Right lobe of liver (tissue), 6 donors: ENCODE data around the gene SLC25A38. TPM values are rescaled to one million over a fixed set of nuclear protein-coding genes. Genes with fewer than 3 reads are reported as not detected.

ENCODE experiments used
- ATAC-seq, 4 donors: fragments of 200-7000 bp; cut with Tn5 transposase; one replicate each; pipeline ENCODE4 v1.9.1; 2020; ENCODE audit warnings: mild to moderate bottlenecking in 4 of 4, moderate library complexity in 4 of 4
- DNase-seq, 3 donors: peaks; one replicate each; pipeline ENCODE4 v3.0.0-alpha.2; 2020
- H3K27ac ChIP-seq, 3 donors: fragments of 200-600 bp; one replicate each; pipeline ENCODE4 v1.8.0; 2022
- H3K27me3 ChIP-seq, 2 donors: fragments of 200-600 bp; one replicate each; pipeline ENCODE4 v1.8.0; 2022
- H3K36me3 ChIP-seq, 4 donors: fragments of 200-600 bp; sonication (generic) in 1 of 4; one replicate each; pipeline versions ENCODE4 v1.5.1 to v1.8.0; 2017 to 2022; ENCODE audit warnings: control low read depth in 1 of 4
- H3K4me1 ChIP-seq, 4 donors: fragments of 200-600 bp; sonication (generic) in 1 of 4; one replicate each; pipeline versions ENCODE4 v1.5.1 to v1.8.0; 2017 to 2022; ENCODE audit warnings: control low read depth in 1 of 4
- H3K4me3 ChIP-seq, 3 donors: fragments of 200-600 bp; one replicate each; pipeline ENCODE4 v1.8.0; 2022
- H3K9me3 ChIP-seq, 4 donors: fragments of 200-600 bp; sonication (generic) in 1 of 4; one replicate each; pipeline versions ENCODE4 v1.5.1 to v1.8.0; 2017 to 2022; ENCODE audit warnings: control low read depth in 1 of 4
- POLR2A ChIP-seq: fragments of 450-650 bp; IDR thresholded peaks from one replicate; pipeline ENCODE4 v1.6.1; 2017; ENCODE audit warnings: antibody characterized with exemption, mild to moderate bottlenecking
- WGBS: methylation state at CpG from one replicate; pipeline ENCODE4 v1.1.6; 2018; ENCODE audit warnings: low coverage, low lambda C conversion rate; ENCODE audit not compliant: insufficient coverage; ENCODE audit errors: missing lambda C conversion rate; 5-methylcytosine and 5-hydroxymethylcytosine counted together
- intact Hi-C, 2 donors: fragments of 100-400 bp; cut with DNase I; formaldehyde crosslinking; loops; one replicate each; pipeline versions ENCODE4 v1.11.2 to v1.14.1; 2022
- total RNA-seq, 6 experiments: library from RNA; depleted of rRNA in 2 of 6; stranded (reverse); fragments of >200 nt in 2 of 6; fragmentation: NEBNext Ultra II Directional in 3 of 6; extraction: Animal tissue kit (Norgen Biotek cat#: 25700) in 3 of 6; gene quantifications; one replicate each; pipeline versions ENCODE4 v1.1.0 to v1.2.4, GENCODE V29; 2016 to 2023
- TF ChIP-seq, protein P1 (sequence below), 4 donors: fragments of 200-600 bp in 3 of 4; fragments of 450-650 bp in 1 of 4; IDR thresholded peaks; one replicate each; pipeline versions ENCODE4 v1.5.1 to v1.8.0; 2016 to 2022; ENCODE audit warnings: antibody characterized with exemption in 4 of 4, mild to moderate bottlenecking in 2 of 4
- donor health status: DM: no; HTN: yes; CAD: no.
- donor health status: DM: no; HTN: no; CAD: no.
- donor health status: DM: no; HTN: no; CAD: no.
- donor health status: DM: no; HTN: yes; CAD: no.
- donor health status: DM: no; HTN: yes; CAD: no.

Gene SLC25A38
- total RNA-seq, 6 experiments from 2014 or later, result 20.9 to 36.7 (median 23.6) TPM

DNA sequence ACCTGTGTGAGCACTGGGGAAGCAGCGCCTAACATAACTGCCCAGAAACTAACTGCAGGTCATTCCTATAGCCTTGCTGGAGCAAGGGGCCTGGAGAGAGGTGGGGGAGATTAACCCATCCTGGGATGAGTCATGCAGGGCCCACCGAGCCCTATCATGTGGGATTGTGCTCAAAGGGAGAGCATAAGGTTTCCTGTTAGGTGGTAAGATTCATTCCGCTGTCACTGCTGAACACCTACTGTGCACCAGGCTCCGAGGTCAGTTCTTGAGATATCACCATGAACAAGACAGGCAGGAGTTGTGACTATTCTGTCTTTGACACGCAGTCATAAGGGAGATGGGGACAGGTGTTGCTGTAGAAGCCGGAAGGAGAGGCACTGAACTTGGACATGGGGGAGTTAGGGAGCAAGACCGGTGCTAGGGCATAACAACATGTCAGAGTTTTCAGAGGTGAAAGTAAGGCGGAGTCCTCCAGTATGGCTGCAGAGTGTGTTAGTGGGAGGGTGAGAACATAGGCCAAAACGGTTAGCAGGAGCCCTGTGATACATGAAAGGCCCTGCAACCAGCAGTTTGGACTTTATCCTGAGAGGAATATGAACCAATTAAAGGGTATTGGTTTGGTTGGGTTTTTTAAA, 2.4 kb downstream of the SLC25A38 start:
- intact Hi-C loops, result no loop called here
- H3K4me3 ChIP-seq, result peak overlapping the region in 1 of 3 donors; percentile 85
- ATAC-seq (no peak), DNase-seq (no peak)
- TF ChIP-seq, protein P1, sequence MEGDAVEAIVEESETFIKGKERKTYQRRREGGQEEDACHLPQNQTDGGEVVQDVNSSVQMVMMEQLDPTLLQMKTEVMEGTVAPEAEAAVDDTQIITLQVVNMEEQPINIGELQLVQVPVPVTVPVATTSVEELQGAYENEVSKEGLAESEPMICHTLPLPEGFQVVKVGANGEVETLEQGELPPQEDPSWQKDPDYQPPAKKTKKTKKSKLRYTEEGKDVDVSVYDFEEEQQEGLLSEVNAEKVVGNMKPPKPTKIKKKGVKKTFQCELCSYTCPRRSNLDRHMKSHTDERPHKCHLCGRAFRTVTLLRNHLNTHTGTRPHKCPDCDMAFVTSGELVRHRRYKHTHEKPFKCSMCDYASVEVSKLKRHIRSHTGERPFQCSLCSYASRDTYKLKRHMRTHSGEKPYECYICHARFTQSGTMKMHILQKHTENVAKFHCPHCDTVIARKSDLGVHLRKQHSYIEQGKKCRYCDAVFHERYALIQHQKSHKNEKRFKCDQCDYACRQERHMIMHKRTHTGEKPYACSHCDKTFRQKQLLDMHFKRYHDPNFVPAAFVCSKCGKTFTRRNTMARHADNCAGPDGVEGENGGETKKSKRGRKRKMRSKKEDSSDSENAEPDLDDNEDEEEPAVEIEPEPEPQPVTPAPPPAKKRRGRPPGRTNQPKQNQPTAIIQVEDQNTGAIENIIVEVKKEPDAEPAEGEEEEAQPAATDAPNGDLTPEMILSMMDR (IDR thresholded peaks at IDR 0.05), result no peak
- no peak for TF ChIP-seq POLR2A
- 56% methylated on average over 9 of the region's 9 CpGs for WGBS
- peaks cover 0 to 32% (median 6%) of the 10 kb centered on the region in 4 donors for H3K4me1 ChIP-seq
- H3K27me3 ChIP-seq, result no peaks in the 10 kb centered on the region
- H3K27ac ChIP-seq, result peak overlapping the region in 1 of 3 donors; percentile 93
- peaks cover 0 to 13% (median 0%) of the 10 kb centered on the region in 4 donors for H3K36me3 ChIP-seq
- H3K9me3 ChIP-seq, result no peaks in the 10 kb centered on the region

DNA sequence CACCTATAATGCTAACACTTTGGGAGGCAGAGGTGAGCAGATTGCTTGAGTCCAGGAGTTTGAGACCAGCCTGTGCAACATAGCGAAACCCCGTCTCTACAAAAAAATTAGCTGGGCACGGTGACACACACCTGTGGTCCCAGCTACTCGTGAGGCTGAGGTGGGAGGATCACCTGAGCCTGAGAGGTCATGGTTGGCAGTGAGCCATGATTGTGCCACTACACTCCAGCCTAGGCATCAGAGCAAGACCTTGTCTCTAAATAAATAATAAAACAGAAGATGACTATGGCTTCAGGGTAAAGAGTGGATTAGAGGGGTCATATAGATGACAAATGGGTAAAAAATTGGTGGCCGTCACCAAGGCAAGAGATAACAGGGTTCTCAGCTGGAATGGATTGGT, 3.1 kb downstream of the SLC25A38 start:
- intact Hi-C loops, result no loop called here
- no peaks in the 10 kb centered on the region for H3K9me3 ChIP-seq
- H3K27me3 ChIP-seq, result no peaks in the 10 kb centered on the region
- TF ChIP-seq POLR2A, result no peak
- TF ChIP-seq, protein P1 (IDR thresholded peaks at IDR 0.05), result no peak
- no peak for DNase-seq
- peaks cover 0 to 32% (median 6%) of the 10 kb centered on the region in 4 donors for H3K4me1 ChIP-seq
- 64% methylated on average over 5 of the region's 5 CpGs for WGBS
- H3K27ac ChIP-seq, result no peak overlapping the region
- ATAC-seq, result no peak
- H3K36me3 ChIP-seq, result peaks cover 0 to 21% (median 3%) of the 10 kb centered on the region in 4 donors
- H3K4me3 ChIP-seq, result no peak overlapping the region

DNA sequence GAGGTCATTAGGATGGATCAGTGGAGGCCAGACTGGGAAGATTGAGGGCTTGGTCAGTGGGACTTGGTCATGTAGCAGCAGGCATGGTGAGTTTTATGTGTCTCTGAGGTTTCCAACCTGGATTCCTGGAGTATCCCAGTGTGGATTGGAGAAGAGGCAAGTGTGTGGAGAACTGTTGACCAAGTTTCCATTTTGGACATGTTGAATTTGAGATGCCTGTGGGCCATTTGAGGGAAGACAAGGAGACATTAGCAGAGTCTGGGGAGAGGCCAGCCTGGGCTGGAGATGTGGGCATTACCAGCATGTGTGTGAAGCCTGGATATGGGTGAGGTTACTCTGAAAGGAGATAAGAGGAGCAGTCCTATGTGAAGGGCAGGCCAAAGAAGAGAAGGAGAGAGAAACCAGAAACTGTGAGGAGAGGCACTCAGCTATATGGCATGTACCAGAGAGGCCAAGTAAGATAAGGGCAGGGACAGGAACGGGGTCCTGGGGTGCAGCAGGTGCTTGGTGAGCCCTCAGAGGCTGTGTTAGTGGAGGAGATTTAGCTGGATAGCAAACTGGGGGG, 4.3 kb downstream of the SLC25A38 start:
- intact Hi-C loops, result no loop called here
- 100% methylated on average over 1 of the region's 1 CpG for WGBS

GRCh38 chr3:39388153-39388552, 5.0 kb downstream of the SLC25A38 start:
- Histone ChIP-seq H3K4me1 (peaks cover 0 to 24% (median 3%) of the 10 kb centered on the region in 4 donors), H3K27ac (no peak overlapping the region), H3K4me3 (no peak overlapping the region), H3K36me3 (peaks cover 6 to 38% (median 15%) of the 10 kb centered on the region in 4 donors), H3K27me3 (no peaks in the 10 kb centered on the region), H3K9me3 (no peaks in the 10 kb centered on the region)
- ATAC-seq (no peak), DNase-seq (no peak)
- TF ChIP-seq, protein P1 (IDR thresholded peaks at IDR 0.05), result no peak
- no peak for TF ChIP-seq POLR2A
- 43% methylated on average over 1 of the region's 2 CpGs for WGBS
- intact Hi-C loops, result no loop called here

More for the DNA sequence above, 4.3 kb downstream of the SLC25A38 start:
- H3K4me1 ChIP-seq, result peaks cover 0 to 29% (median 4%) of the 10 kb centered on the region in 4 donors
- ATAC-seq (no peak), DNase-seq (no peak)
- peaks cover 6 to 31% (median 11%) of the 10 kb centered on the region in 4 donors for H3K36me3 ChIP-seq
- H3K27me3 ChIP-seq, result no peaks in the 10 kb centered on the region
- no peak overlapping the region for H3K4me3 ChIP-seq
- no peak overlapping the region for H3K27ac ChIP-seq
- TF ChIP-seq, protein P1 (IDR thresholded peaks at IDR 0.05), result no peak
- TF ChIP-seq POLR2A, result no peak
- no peaks in the 10 kb centered on the region for H3K9me3 ChIP-seq
